IMR-90 (cell line): Measurements from ENCODE around the gene CYP26B1. TPM values are rescaled to one million over a fixed set of nuclear protein-coding genes. Genes with fewer than 3 reads are reported as not detected.

Experiments
- ATAC-seq: fragments of 200-7000 bp; cut with Tn5 transposase; 2 replicates; pipeline ENCODE4 v1.9.1; 2020; ENCODE audit warnings: low read depth, mild to moderate bottlenecking, moderate library complexity
- BruUV-seq: library from RNA; stranded (reverse); fragments of 400-500 nt; replicated peaks from 2 replicates; lab custom pipeline; 2021; lab: Mats Ljungman, UMichigan
- CTCF ChIA-PET: fragments of 300-600 bp; formaldehyde crosslinking; extraction: SDS; loops from one replicate; lab custom pipeline; 2021; ENCODE audit warnings: antibody characterized with exemption; lab: Yijun Ruan, JAX
- POLR2A ChIA-PET: fragments of 300-600 bp; sonication (Branson Sonifier 250); formaldehyde crosslinking; loops from one replicate; lab custom pipeline; 2022; ENCODE audit warnings: antibody characterized with exemption; ENCODE audit not compliant: unreplicated experiment; lab: Charles Lee
- DNase-seq: peaks from one replicate; pipeline ENCODE4 v3.0.0; 2013
- H2AFZ ChIP-seq: replicated peaks from 2 replicates; pipeline ENCODE3; 2013; ENCODE audit warnings: low read length, mild to moderate bottlenecking; ENCODE audit not compliant: poor library complexity
- H2AK5ac ChIP-seq: 2 replicates; pipeline ENCODE4 v1.6.1; 2013; ENCODE audit warnings: low read depth, low read length, inconsistent platforms
- H2AK9ac ChIP-seq: replicated peaks from 2 replicates; pipeline ENCODE3; 2013; ENCODE audit warnings: mild to moderate bottlenecking, low read depth, low read length, moderate library complexity; ENCODE audit not compliant: poor library complexity
- H2BK120ac ChIP-seq: 2 replicates; pipeline ENCODE4 v1.6.1; 2013; ENCODE audit warnings: low read depth, low read length, inconsistent platforms
- H2BK15ac ChIP-seq: 3 replicates; pipeline ENCODE4 v1.6.1; 2013; ENCODE audit warnings: low read depth, low read length, inconsistent platforms
- H2BK20ac ChIP-seq: 2 replicates; pipeline ENCODE4 v1.6.1; 2013; ENCODE audit warnings: low read depth, mild to moderate bottlenecking, inconsistent platforms, low read length, moderate library complexity
- H2BK5ac ChIP-seq: 2 replicates; pipeline ENCODE4 v1.6.1; 2013; ENCODE audit warnings: mild to moderate bottlenecking, low read depth, low read length, inconsistent platforms; ENCODE audit not compliant: poor library complexity, severe bottlenecking
- H3K14ac ChIP-seq: replicated peaks from 2 replicates; pipeline ENCODE4 v1.6.1; 2013; ENCODE audit warnings: low read depth, low read length, inconsistent platforms
- H3K18ac ChIP-seq: 2 replicates; pipeline ENCODE4 v1.6.1; 2013; ENCODE audit warnings: low read depth, low read length, control low read depth
- H3K23ac ChIP-seq: 2 replicates; pipeline ENCODE4 v1.6.1; 2013; ENCODE audit warnings: low read depth, low read length, inconsistent platforms
- H3K27ac ChIP-seq: 2 replicates; pipeline ENCODE4 v1.5.1; 2013; ENCODE audit warnings: mild to moderate bottlenecking, control low read depth, low read length; ENCODE audit not compliant: insufficient read depth
- H3K27me3 ChIP-seq: 2 replicates; pipeline ENCODE4 v1.6.1; 2013; ENCODE audit warnings: low read length; ENCODE audit not compliant: control insufficient read depth, insufficient read depth
- H3K36me3 ChIP-seq: 2 replicates; pipeline ENCODE4 v1.6.1; 2013; ENCODE audit warnings: low read length, mixed read lengths; ENCODE audit not compliant: control insufficient read depth, insufficient read depth
- H3K4ac ChIP-seq: 2 replicates; pipeline ENCODE4 v1.6.1; 2013; ENCODE audit warnings: low read depth, low read length, inconsistent platforms
- H3K4me1 ChIP-seq: 2 replicates; pipeline ENCODE4 v1.6.1; 2013; ENCODE audit warnings: low read length, mixed read lengths; ENCODE audit not compliant: control insufficient read depth, insufficient read depth
- H3K4me2 ChIP-seq: 2 replicates; pipeline ENCODE4 v1.6.1; 2013; ENCODE audit warnings: low read depth, mild to moderate bottlenecking, control low read depth, low read length, moderate library complexity
- H3K4me3 ChIP-seq: 2 replicates; pipeline ENCODE4 v1.5.1; 2013; ENCODE audit warnings: low read depth, mild to moderate bottlenecking, control low read depth, low read length, moderate library complexity; ENCODE audit not compliant: insufficient read depth
- H3K56ac ChIP-seq: 2 replicates; pipeline ENCODE4 v1.6.1; 2013; ENCODE audit warnings: low read length, inconsistent platforms; ENCODE audit not compliant: insufficient read depth; ENCODE audit errors: extremely low read depth
- H3K79me1 ChIP-seq, 2 experiments: 2 replicates each; pipeline ENCODE4 v1.6.1; 2013; ENCODE audit warnings: low read length in 2 of 2, inconsistent platforms in 1 of 2, low read depth in 1 of 2
- H3K9ac ChIP-seq: 2 replicates; pipeline ENCODE4 v1.6.1; 2013; ENCODE audit warnings: low read depth, low read length, control low read depth
- H3K9me1 ChIP-seq: 2 replicates; pipeline ENCODE4 v1.6.1; 2013; ENCODE audit warnings: low read length, inconsistent platforms; ENCODE audit not compliant: insufficient read depth
- H3K9me3 ChIP-seq: 2 replicates; pipeline ENCODE4 v1.6.1; 2013; ENCODE audit warnings: low read length; ENCODE audit not compliant: control insufficient read depth, insufficient read depth
- H4K20me1 ChIP-seq: 2 replicates; pipeline ENCODE4 v1.6.1; 2013; ENCODE audit warnings: low read length, inconsistent platforms; ENCODE audit not compliant: insufficient read depth
- H4K5ac ChIP-seq: 2 replicates; pipeline ENCODE4 v1.6.1; 2013; ENCODE audit warnings: mild to moderate bottlenecking, low read depth, low read length, control low read depth
- H4K8ac ChIP-seq, 2 experiments: 2 replicates each; pipeline ENCODE4 v1.6.1; 2013; ENCODE audit warnings: low read depth in 2 of 2, low read length in 2 of 2, control low read depth in 1 of 2, inconsistent platforms in 1 of 2
- H4K91ac ChIP-seq: 2 replicates; pipeline ENCODE4 v1.6.1; 2013; ENCODE audit warnings: low read depth, low read length, inconsistent platforms; ENCODE audit not compliant: insufficient read depth
- BHLHE40 ChIP-seq: fragments of 150-350 bp; IDR thresholded peaks from 2 replicates; pipeline ENCODE4 v1.6.1; 2016; ENCODE audit warnings: mild to moderate bottlenecking, low read depth, low read length
- CEBPB ChIP-seq: IDR thresholded peaks from 2 replicates; pipeline ENCODE4 v1.6.1; 2012; ENCODE audit warnings: low read depth, low read length, improper control_type of control experiment
- CHD1 ChIP-seq: IDR thresholded peaks from 2 replicates; pipeline ENCODE4 v1.6.1; 2012; ENCODE audit warnings: low read depth, low read length, improper control_type of control experiment
- FOS ChIP-seq: fragments of 150-350 bp; IDR thresholded peaks from 2 replicates; pipeline ENCODE4 v1.6.1; 2016; ENCODE audit warnings: low read depth, low read length
- MAFK ChIP-seq: IDR thresholded peaks from 2 replicates; pipeline ENCODE4 v1.6.1; 2012; ENCODE audit warnings: low read depth, low read length, improper control_type of control experiment
- MAZ ChIP-seq: IDR thresholded peaks from 2 replicates; pipeline ENCODE4 v1.6.1; 2012; ENCODE audit warnings: low read depth, mild to moderate bottlenecking, low read length, improper control_type of control experiment, moderate library complexity, borderline replicate concordance
- NFE2L2 ChIP-seq: fragments of 150-350 bp; IDR thresholded peaks from 2 replicates; pipeline ENCODE4 v1.6.1; 2016; ENCODE audit warnings: low read depth, mild to moderate bottlenecking, low read length
- RAD21 ChIP-seq: IDR thresholded peaks from 2 replicates; pipeline ENCODE4 v1.6.1; 2012; ENCODE audit warnings: low read length, improper control_type of control experiment
- RCOR1 ChIP-seq: IDR thresholded peaks from 2 replicates; pipeline ENCODE4 v1.6.1; 2012; ENCODE audit warnings: mild to moderate bottlenecking, low read length, improper control_type of control experiment; ENCODE audit not compliant: insufficient replicate concordance
- RFX5 ChIP-seq: IDR thresholded peaks from 2 replicates; pipeline ENCODE4 v1.8.0; 2012; ENCODE audit warnings: low read depth, mild to moderate bottlenecking, low read length, moderate library complexity
- SMC3 ChIP-seq: fragments of 150-350 bp; IDR thresholded peaks from 2 replicates; pipeline ENCODE4 v1.6.1; 2016; ENCODE audit warnings: low read depth, mild to moderate bottlenecking, antibody characterized with exemption, low read length, moderate library complexity
- WGBS, 2 experiments: methylation state at CpG; one replicate each; pipeline versions ENCODE4 v1.1.5 to v1.1.7; 2013; ENCODE audit warnings: missing lambda C conversion rate in 2 of 2; ENCODE audit not compliant: insufficient read length in 1 of 2; ENCODE audit errors: extremely low coverage in 2 of 2; 5-methylcytosine and 5-hydroxymethylcytosine counted together
- dilution Hi-C: fragments of 300-500 bp; cut with HindIII; formaldehyde crosslinking; loops from one replicate; pipeline ENCODE4 v1.14.3; 2018; ENCODE audit warnings: low sequenced_read_pairs; ENCODE audit not compliant: unreplicated experiment
- in situ Hi-C: fragments of 300-500 bp; cut with MboI; formaldehyde crosslinking; loops from 3 replicates; pipeline ENCODE4 v1.14.3; 2019; ENCODE audit warnings: low sequenced_read_pairs, inconsistent platforms, mixed read lengths
- intact Hi-C: fragments of 100-400 bp; cut with micrococcal nuclease; formaldehyde crosslinking; loops from 2 replicates; pipeline ENCODE4 v1.10.0; 2022
- polyA plus RNA-seq, 3 experiments: library from polyadenylated mRNA; depleted of rRNA; stranded (reverse); fragments of >200 nt; gene quantifications; 2 replicates each; pipeline ENCODE4 v1.2.3, GENCODE V29; 2012; ENCODE audit warnings: low replicate concordance in 1 of 3
- total RNA-seq: library from RNA; depleted of rRNA; stranded (reverse); fragments of >200 nt; gene quantifications from 2 replicates; pipeline ENCODE4 v1.2.3, GENCODE V29; 2012
- TF ChIP-seq, protein P1 (sequence below): conservative IDR thresholded peaks from 2 replicates; pipeline ENCODE4 v1.5.1; 2012; ENCODE audit warnings: mild to moderate bottlenecking, low read depth, low read length, improper control_type of control experiment
- TF ChIP-seq, protein P2 (sequence below): fragments of 150-350 bp; IDR thresholded peaks from 2 replicates; pipeline ENCODE4 v1.6.1; 2017; ENCODE audit warnings: mild to moderate bottlenecking, antibody characterized with exemption, low read length, low read depth

Gene CYP26B1
- total and polyA plus RNA-seq, 2 of the 4 experiments (the other 2 are of a cell fraction), result 0.02 TPM; not detected in 1

DNA sequence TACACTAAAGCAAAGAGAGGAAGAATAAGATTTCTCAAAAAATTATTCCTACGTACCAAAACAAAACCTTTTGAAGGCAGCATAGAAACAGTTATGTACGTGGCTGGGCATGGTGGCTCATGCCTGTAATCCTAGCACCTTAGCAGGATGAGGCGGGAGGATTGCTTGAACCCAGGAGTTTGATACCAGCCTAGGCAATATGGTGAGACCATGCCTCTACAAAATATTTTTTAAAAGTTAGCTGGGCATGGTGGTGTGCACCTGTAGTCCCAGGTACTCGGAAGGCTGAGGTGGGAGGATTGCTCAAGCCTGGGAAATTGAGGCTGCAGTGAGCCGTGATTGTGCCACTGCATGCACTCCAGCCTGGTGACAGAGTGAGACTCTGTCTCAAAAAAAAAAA is 14.9 kb upstream of the CYP26B1 start:
- Histone ChIP-seq H4K91ac (no peak overlapping the region), H3K18ac (no peak overlapping the region), H3K23ac (no peak overlapping the region), H2AK9ac (no peak overlapping the region), H3K36me3 (no peaks in the 10 kb centered on the region), H3K9me1 (no peaks in the 10 kb centered on the region), H3K9ac (no peak overlapping the region), H3K14ac (no peak overlapping the region), H3K9me3 (no peaks in the 10 kb centered on the region), H4K20me1 (no peaks in the 10 kb centered on the region), H2BK120ac (no peak overlapping the region), H3K4ac (no peak overlapping the region), H3K79me1 (no peaks in the 10 kb centered on the region), H4K5ac (no peak overlapping the region), H3K4me1 (no peaks in the 10 kb centered on the region), H2BK15ac (no peak overlapping the region), H4K8ac (no peak overlapping the region), H3K4me2 (no peak overlapping the region), H2BK20ac (no peak overlapping the region), H2AFZ (no peak overlapping the region), H3K4me3 (no peak overlapping the region), H2AK5ac (no peak overlapping the region), H3K27me3 (peaks cover 15% of the 10 kb centered on the region), H3K27ac (no peak overlapping the region), H3K56ac (no peak overlapping the region), H2BK5ac (no peak overlapping the region)
- CTCF ChIA-PET, result interaction anchor here (2.5 kb wide), 1 partner anchor 12 kb away, joined by 8 read pairs; no protein-coding TSS in a partner anchor
- no CpG with 5 or more reads among the region's 5 CpGs for WGBS, 2 experiments
- POLR2A ChIA-PET, result no interaction called here
- BruUV-seq, result no TSS peak
- dilution Hi-C loops, result no loop called here
- in situ Hi-C loops, result no loop called here
- no peak for DNase-seq
- TF ChIP-seq RCOR1 (no peak), FOS (no peak), MAFK (no peak), CHD1 (no peak), CEBPB (no peak), RAD21 (no peak), NFE2L2 (no peak), SMC3 (no peak), MAZ (no peak), RFX5 (no peak), BHLHE40 (no peak)
- TF ChIP-seq, protein P1, sequence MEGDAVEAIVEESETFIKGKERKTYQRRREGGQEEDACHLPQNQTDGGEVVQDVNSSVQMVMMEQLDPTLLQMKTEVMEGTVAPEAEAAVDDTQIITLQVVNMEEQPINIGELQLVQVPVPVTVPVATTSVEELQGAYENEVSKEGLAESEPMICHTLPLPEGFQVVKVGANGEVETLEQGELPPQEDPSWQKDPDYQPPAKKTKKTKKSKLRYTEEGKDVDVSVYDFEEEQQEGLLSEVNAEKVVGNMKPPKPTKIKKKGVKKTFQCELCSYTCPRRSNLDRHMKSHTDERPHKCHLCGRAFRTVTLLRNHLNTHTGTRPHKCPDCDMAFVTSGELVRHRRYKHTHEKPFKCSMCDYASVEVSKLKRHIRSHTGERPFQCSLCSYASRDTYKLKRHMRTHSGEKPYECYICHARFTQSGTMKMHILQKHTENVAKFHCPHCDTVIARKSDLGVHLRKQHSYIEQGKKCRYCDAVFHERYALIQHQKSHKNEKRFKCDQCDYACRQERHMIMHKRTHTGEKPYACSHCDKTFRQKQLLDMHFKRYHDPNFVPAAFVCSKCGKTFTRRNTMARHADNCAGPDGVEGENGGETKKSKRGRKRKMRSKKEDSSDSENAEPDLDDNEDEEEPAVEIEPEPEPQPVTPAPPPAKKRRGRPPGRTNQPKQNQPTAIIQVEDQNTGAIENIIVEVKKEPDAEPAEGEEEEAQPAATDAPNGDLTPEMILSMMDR, result no peak
- TF ChIP-seq, protein P2, sequence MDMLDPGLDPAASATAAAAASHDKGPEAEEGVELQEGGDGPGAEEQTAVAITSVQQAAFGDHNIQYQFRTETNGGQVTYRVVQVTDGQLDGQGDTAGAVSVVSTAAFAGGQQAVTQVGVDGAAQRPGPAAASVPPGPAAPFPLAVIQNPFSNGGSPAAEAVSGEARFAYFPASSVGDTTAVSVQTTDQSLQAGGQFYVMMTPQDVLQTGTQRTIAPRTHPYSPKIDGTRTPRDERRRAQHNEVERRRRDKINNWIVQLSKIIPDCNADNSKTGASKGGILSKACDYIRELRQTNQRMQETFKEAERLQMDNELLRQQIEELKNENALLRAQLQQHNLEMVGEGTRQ, result no peak
- intact Hi-C loops, result no loop called here
- no peak for ATAC-seq
